ENCODE results near the gene TNKS2.
"Not testable (repeated sequence)": the region's sequence is repeated elsewhere in the genome, so short reads cannot be mapped to it uniquely, and the experiment has no call there.

The TNKS2 gene

GRCh38 chr10:91879515-91880170 lies 81.4 kb downstream of the TNKS2 start:
- DNase-seq, result no peak

DNA sequence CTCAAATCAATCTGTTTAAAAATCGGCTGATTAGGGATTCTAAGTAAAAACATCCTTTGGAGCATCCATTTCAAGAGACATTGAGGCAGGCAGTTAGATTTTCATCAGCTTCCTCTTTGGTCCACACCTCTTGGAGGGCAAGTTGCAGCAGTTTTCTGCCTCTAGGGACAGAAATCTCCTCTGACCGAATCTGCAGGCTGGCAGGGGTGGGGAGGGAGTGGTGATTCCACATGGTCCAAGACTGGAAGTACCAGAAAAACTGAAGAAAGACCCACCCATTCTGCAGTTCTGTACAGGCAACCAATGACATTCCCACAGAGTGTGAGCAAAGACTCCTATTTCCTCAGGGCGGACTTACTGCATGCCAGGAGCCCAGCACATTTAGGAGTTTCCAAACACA lies 82.1 kb downstream of the TNKS2 start:
- no peak for DNase-seq

DNA sequence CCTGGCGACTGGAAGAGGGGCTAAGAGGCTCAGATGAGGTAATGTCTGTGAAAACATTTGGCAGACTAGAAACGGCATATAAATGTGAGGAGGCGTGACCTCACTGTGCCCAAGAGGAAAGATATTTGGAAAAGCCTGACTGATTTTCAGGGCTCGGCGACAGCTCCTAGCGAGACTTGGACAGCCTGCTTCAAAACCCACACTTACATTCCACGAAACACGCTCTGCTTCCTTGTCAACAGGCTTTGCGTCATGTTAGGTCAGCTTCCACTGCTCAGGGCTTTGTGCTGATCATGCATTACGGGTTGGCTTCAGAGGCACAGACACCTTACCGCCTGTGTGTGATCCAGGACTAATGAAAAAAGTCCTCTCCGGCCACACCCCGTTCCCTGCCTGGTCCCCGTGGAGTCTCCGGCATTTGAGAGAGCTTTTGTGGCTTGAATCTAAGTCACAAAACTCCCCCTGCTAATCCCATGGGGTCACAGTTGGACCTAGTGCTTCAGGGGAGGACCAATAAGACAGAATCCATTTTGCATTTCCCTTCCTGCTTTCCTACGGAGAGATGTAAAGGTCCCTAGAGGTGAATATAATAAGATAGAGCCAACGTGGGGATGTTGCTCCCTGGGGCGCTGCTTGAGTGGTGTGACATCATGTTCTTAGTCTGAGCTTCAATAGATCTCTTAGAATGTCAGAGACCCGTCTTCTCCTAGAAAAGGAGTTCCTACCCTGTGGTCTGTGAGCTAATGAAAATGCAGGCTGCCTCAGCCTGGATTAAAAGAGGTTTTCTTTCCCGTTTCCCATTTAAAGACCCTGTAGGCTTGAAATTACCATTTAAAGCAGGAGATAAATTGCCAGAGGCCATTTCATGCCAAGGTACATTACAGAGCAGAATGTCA lies 85.6 kb downstream of the TNKS2 start:
- no peak for DNase-seq

- no peak for DNase-seq
Measured at GRCh38 chr10:91884536-91884935, 86.3 kb downstream of the TNKS2 start.

GRCh38 chr10:91885362-91886079 lies 87.3 kb downstream of the TNKS2 start:
- DNase-seq, result no peak

DNA sequence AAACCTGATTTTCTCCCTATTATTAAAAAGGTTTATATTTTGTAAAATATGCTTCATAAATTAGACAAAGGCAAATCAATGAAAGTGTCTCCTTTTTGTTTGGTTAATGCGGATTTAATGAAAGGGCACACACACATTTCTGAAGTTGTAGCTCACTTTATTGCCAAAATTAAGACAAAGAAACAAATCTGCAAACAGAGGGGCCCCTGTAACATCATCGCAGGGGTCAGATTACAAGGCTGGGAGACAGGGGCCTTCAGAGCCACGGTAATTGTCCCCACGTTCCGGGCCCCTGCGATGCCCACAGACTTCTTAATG lies 88.7 kb downstream of the TNKS2 start:
- DNase-seq, result no peak

GRCh38 chr10:91887272-91888076 lies 89.2 kb downstream of the TNKS2 start:
- DNase-seq, result no peak

DNA sequence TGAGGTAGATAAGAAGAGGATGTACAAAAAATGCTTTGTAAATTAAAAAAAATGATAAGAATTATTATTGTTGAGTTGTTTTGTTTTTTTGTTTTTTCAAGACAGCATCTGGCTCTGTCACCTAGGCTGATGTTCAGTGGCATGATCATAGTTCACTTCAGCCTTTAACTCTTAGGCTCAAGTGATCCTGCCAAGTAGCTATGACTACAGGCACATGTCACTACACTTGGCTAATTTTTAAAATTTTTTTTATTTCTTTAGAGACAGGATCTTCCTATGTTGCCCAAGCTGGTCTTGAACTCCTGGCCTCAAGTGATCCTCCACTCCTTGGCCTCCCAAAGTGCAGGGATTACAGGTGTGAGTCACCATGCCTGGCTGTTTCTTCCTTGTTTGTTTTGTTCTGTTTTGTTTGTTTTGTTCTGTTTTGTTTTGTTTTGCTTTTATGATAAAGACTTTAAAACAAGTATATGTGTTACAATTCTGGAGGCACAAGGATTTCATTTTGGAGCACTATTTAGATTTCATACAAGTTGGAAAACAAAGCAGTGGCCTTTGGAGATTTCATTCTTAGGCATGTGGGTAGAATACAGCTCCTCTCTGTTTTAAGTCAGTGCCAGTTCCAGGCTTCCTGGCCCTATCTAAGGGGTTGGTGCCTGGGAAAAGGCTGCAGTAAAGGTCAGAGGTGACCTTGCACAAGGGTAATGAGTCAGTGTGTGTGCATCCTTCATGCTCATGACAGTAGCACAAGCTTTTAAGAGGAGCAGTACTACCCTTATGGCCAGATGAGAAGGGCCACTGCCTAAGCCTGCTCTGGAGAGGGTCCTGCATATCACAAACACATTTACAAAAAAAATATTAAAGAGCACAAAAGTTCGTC lies 93.1 kb downstream of the TNKS2 start:
- DNase-seq, result no peak

DNA sequence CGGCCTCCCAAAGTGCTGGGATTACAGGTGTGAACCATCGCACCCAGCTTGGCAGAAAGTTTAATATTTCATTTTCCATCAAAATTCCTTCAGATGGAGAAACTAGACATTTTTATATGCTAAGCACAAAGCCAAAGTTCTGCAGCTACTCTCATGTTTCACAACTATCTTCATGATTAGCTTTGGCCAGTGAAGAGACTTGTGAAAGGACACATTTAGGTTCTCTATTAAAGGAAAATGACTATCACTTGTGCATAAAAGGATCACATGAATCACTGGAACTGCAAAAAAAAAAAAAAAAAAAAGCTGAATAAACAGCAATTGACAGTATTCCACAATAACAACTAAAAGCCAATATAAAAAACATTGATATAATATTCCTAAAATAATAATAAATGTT lies 94.8 kb downstream of the TNKS2 start:
- no peak for DNase-seq

DNA sequence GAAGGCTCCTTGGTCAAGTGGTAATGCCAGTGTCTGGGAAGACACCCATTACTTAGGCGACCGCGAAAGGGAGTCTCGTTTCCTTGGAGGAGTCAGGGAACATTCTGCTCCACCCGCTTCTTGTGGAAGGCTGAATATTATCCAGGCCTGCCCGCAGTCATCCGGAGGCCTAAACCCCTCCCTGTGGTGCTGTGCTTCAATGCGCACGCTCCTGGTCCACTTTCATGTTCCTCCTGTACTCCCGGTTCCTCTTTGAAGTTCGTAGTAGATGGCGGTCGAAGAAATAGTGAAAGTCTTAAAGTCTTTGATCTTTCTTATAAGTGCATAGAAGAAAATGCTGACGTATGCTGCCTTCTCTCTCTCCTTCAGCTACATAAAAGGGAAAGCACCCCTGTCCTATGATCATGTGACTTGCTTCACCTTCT lies 96.0 kb downstream of the TNKS2 start:
- not testable (repeated sequence) for DNase-seq

- no peak for DNase-seq
Measured at GRCh38 chr10:91896212-91896756, 98.1 kb downstream of the TNKS2 start.

DNA sequence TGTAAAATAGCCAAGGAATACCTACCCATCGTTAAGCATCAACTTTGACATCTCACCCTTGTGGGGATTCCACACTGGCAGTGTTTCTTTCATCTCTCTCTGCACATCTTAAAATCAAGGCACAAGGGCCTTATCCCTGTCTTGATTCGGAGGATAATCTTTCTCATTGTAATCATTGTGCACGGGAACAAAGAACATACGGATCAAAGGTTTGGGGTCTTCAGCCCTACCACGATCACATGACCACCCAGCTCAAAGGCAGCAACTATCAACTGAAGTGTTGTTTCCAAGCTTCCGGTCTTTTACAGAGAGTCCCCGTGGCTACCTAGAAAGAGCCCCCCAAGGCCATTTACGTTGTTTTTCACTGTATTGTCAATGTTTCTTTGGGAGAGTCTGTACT lies 99.2 kb downstream of the TNKS2 start:
- DNase-seq, result no peak

GRCh38 chr10:91901784-91902677 lies 103.8 kb downstream of the TNKS2 start:
- no peak for DNase-seq

DNA sequence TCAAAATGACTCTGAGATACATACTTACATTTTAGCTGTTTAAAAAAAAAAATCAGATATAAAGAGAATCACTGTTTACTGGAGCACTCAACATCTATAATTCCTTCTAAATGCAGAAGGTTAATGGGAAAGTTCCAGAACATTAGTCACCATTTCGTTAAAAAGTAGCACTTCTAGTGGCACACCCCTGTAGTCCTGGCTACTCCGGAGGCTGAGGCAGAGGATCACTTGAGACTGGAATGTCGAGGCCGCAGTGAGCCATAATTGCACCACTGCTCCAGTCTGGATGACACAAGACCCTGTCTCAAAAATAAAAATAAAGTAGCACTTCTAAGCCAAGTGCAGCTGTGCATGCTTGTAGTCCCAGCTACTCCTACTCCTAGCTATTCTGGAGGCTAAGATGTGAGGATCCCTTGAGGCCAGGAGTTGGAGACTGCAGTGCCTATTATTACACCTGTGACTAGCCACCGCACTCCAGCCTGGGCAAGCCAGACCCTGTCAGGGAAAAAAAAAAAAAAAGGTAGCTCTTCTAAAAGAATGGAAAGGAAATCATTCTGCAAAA lies 108.9 kb downstream of the TNKS2 start:
- no peak for DNase-seq

DNA sequence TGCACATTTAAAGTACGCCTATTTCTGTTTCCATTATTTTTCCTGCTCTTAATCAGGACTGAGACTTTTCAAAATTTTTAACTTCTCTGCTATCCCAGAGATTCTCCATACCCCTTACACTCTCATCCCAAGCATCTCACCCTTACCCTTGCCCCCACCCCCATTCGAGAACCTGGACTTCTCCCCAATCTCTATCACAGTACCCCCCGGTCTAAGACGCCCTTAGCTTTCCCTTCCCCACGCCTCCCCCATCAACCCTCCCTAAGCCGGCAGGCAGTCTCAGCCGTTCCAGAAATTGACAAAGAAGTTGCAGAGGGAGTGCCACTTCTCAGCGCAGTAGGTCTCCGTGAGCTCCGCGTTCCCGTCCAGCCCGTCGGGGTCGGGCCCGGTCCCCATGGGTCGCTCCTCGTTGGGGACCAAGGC lies 109.7 kb downstream of the TNKS2 start:
- DNase-seq, result no peak

DNA sequence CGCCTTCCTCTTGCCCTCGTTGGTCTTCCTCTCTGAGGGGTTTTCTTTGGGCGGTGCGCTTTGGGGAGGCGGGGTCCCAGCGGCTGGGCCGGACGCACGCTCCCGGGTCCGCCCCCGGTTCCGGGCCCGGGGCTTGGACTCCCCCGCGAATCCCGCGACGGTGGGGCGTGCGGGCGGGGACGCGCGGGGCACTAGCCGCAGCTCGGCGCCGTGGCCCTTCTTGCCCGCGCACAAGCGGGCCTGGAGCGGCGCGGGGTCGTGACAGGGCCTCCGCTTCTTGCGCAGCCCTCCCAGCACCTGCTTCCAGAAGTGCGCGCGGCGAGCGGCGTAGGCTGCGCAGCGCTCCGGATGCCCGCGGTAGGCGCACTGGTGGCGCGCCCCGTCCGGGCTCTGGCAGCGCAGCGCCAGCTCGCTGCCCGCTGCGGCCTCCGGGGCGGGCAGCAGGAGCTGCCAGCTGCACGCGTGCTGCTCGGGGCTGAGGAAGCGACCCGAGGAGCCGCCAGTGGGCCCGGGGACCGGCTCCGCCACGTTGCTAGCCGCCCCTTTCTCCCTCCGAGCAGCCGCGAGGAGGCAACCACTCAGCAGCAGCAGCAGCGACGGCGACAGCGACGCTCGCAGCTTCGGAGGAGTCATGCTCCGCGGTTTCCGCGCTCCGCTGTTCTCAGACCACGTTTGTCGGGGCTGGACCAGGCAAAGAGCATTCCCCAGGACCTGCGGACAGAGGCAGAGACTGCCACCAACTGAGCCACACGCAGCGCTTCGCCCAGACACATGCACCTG lies 110.3 kb downstream of the TNKS2 start:
- DNase-seq, result no peak

GRCh38 chr10:91909117-91909677 lies 111.0 kb downstream of the TNKS2 start, which contains the start of gene FGFBP3:
TSS of gene FGFBP3 (minus strand) at chr10:91909486. CDS start at chr10:91908969, 517 bp downstream.
- DNase-seq, result peak; percentile 82

DNA sequence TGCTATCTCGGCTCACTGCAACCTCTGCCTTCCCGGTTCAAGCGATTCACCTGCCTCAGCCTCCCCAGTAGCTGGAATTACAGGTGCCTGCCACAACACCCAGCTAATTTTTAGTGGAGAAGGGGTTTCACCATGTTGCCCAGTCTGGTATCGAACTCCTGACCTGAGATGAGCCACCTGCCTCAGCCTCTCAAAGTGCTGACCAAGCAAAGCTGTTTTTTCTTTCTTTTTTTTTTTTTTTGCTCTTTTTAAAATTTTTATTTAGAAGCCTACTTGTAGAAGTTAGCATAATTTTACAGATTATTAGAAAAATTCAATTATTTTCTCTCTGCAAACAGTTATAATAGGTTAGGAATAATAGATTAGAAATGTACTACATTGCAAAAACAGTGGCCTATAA lies 112.2 kb downstream of the TNKS2 start:
- DNase-seq, result no peak
